ENCODE results near the gene OR51G1.

The OR51G1 gene

DNA sequence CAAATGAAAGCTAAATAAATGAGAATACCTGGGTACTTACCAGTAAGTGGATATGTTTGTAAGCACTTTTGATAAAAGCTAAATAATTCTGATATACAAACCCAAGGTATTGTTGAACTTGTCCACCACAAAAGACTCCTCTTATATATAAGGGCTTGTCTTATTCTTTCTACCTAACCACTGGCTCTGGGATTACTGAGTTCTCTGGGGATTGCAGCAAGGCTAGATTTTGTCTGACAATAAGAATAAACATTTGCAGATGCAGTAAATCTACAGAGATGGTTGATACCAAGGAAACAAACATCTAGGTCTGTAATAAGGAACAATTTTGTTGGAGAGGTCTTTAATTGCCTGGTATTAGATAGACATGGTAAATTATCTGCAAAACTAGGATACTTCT is 23.4 kb upstream of the OR51G1 start, which contains the start of gene OR51A4:
OR51A4 (minus strand) TSS at position 101 of the 400 bp plus-strand sequence. CDS start 505 bp downstream, outside the sequence.
- Histone ChIP-seq H3K79me2 (no peaks in the 10 kb centered on the region), H3K9ac (no peak within 1 kb of the TSS), H3K9me3 (ENCODE audit: control insufficient read depth, low read length) (no peaks in the 10 kb centered on the region), H3K36me3 (ENCODE audit: control insufficient read depth, insufficient read depth, low read length) (no peaks in the 10 kb centered on the region), H3K27ac (no peak within 1 kb of the TSS), H3K4me1 (no peaks in the 10 kb centered on the region), H3K4me2 (ENCODE audit: low read length) (no peak within 1 kb of the TSS), H3K4me3 (ENCODE audit: low read depth, low read length) (no peak within 1 kb of the TSS), H2AFZ (no peak within 1 kb of the TSS), H3K27me3 (ENCODE audit: control insufficient read depth, insufficient read depth, low read length) (no peaks in the 10 kb centered on the region)
- TF ChIP-seq, protein P1, sequence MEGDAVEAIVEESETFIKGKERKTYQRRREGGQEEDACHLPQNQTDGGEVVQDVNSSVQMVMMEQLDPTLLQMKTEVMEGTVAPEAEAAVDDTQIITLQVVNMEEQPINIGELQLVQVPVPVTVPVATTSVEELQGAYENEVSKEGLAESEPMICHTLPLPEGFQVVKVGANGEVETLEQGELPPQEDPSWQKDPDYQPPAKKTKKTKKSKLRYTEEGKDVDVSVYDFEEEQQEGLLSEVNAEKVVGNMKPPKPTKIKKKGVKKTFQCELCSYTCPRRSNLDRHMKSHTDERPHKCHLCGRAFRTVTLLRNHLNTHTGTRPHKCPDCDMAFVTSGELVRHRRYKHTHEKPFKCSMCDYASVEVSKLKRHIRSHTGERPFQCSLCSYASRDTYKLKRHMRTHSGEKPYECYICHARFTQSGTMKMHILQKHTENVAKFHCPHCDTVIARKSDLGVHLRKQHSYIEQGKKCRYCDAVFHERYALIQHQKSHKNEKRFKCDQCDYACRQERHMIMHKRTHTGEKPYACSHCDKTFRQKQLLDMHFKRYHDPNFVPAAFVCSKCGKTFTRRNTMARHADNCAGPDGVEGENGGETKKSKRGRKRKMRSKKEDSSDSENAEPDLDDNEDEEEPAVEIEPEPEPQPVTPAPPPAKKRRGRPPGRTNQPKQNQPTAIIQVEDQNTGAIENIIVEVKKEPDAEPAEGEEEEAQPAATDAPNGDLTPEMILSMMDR (IDR thresholded peaks at IDR 0.05), result no peak

DNA sequence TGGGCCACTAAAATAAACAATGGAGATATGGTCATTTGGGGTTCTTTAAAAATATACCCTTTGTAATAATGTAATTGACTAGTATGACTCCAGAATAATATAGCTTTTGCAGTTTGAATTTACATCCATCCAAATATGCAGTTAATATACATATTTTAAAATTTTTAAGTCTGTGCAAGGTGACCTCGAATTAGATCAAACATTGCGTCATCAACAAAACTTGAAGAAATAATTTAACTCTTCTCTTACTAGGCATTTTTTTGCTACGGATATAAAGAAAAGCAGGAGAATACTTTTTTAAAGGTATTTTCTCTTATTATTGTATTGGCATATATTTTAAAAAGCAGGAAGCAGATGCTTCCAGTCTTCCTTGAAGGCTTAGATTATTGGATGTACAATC is 12.6 kb upstream of the OR51G1 start:
- H3K79me2 ChIP-seq, result no peaks in the 10 kb centered on the region
- TF ChIP-seq, protein P1 (IDR thresholded peaks at IDR 0.05), result no peak
- H2AFZ ChIP-seq, result no peak overlapping the region
- H3K36me3 ChIP-seq (ENCODE audit: control insufficient read depth, insufficient read depth, low read length), result no peaks in the 10 kb centered on the region
- H3K27ac ChIP-seq, result no peak overlapping the region
- H3K9ac ChIP-seq, result no peak overlapping the region
- H3K9me3 ChIP-seq (ENCODE audit: control insufficient read depth, low read length), result no peaks in the 10 kb centered on the region
- no peaks in the 10 kb centered on the region for H3K27me3 ChIP-seq (ENCODE audit: control insufficient read depth, insufficient read depth, low read length)
- no peak overlapping the region for H3K4me2 ChIP-seq (ENCODE audit: low read length)
- no peak overlapping the region for H3K4me3 ChIP-seq (ENCODE audit: low read depth, low read length)
- no peaks in the 10 kb centered on the region for H3K4me1 ChIP-seq

DNA sequence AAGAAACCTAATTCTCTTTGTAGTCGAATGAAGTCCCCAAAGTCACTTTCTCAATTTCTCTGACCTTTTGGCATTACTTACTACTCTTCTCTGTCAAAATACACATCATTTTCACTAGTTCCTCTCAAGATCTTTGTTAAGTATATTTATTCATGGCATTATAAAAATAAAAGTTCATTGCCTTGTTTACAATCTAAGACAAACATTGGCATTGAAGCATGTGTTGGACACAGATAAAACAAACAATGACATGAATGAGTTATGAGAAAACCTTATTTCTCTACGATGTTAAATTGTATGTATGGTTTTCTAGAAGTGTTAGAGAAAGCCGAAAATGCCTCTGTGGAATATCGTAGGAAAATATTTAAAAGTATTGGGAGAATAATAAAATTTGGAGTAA is 8.6 kb upstream of the OR51G1 start:
- H2AFZ ChIP-seq, result no peak overlapping the region
- H3K36me3 ChIP-seq (ENCODE audit: control insufficient read depth, insufficient read depth, low read length), result no peaks in the 10 kb centered on the region
- TF ChIP-seq, protein P1 (IDR thresholded peaks at IDR 0.05), result no peak
- H3K4me2 ChIP-seq (ENCODE audit: low read length), result no peak overlapping the region
- H3K9me3 ChIP-seq (ENCODE audit: control insufficient read depth, low read length), result no peaks in the 10 kb centered on the region
- H3K4me3 ChIP-seq (ENCODE audit: low read depth, low read length), result no peak overlapping the region
- no peaks in the 10 kb centered on the region for H3K4me1 ChIP-seq
- no peak overlapping the region for H3K27ac ChIP-seq
- H3K9ac ChIP-seq, result no peak overlapping the region
- H3K79me2 ChIP-seq, result no peaks in the 10 kb centered on the region
- H3K27me3 ChIP-seq (ENCODE audit: control insufficient read depth, insufficient read depth, low read length), result no peaks in the 10 kb centered on the region

DNA sequence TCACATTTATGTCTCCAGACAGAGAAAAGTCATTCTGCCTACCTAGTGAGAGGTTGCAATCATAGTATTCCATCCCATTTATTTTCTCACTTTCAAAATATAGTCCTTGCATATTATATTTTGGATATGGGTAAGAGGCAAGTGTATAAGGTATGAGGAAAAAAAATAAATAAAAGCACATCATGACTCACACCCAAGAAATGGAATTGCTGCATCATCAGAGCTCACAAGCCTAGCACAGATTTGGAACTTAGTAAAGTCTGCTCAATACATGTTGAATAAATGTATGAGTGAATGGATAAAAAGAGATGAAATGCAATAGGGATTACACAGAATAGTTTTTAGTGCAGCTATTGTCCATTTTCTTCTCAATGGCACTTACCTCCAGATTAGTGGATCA is 2.5 kb upstream of the OR51G1 start:
- no peak overlapping the region for H2AFZ ChIP-seq
- H3K9me3 ChIP-seq (ENCODE audit: control insufficient read depth, low read length), result no peaks in the 10 kb centered on the region
- H3K27ac ChIP-seq, result no peak overlapping the region
- no peak overlapping the region for H3K4me2 ChIP-seq (ENCODE audit: low read length)
- no peaks in the 10 kb centered on the region for H3K27me3 ChIP-seq (ENCODE audit: control insufficient read depth, insufficient read depth, low read length)
- no peak overlapping the region for H3K9ac ChIP-seq
- no peak overlapping the region for H3K4me3 ChIP-seq (ENCODE audit: low read depth, low read length)
- no peaks in the 10 kb centered on the region for H3K36me3 ChIP-seq (ENCODE audit: control insufficient read depth, insufficient read depth, low read length)
- no peaks in the 10 kb centered on the region for H3K79me2 ChIP-seq
- TF ChIP-seq, protein P1 (IDR thresholded peaks at IDR 0.05), result no peak
- H3K4me1 ChIP-seq, result no peaks in the 10 kb centered on the region

DNA sequence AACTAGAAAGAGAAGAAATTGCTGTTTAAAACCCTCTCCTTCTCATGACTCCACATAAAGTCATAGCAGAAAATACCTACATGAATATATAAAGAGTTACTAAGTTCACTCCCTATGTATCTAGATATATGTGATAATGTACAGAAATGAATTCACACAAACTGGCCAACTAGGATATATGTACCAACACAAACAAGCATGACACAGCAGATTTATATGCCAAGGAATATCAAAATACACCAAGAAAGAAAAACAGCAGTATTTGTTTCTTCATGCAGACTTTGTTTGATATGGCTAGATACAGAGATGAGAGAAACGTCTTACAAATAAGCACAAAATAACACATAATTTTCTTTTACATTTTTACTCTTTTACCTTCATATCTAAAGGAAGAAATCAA is 1.8 kb downstream of the OR51G1 start:
- Histone ChIP-seq H3K4me2 (ENCODE audit: low read length) (no peak overlapping the region), H3K4me3 (ENCODE audit: low read depth, low read length) (no peak overlapping the region), H3K36me3 (ENCODE audit: control insufficient read depth, insufficient read depth, low read length) (no peaks in the 10 kb centered on the region), H3K9me3 (ENCODE audit: control insufficient read depth, low read length) (no peaks in the 10 kb centered on the region), H3K4me1 (no peaks in the 10 kb centered on the region), H3K79me2 (no peaks in the 10 kb centered on the region), H3K27ac (no peak overlapping the region), H3K9ac (no peak overlapping the region), H3K27me3 (ENCODE audit: control insufficient read depth, insufficient read depth, low read length) (no peaks in the 10 kb centered on the region), H2AFZ (no peak overlapping the region)
- TF ChIP-seq, protein P1 (IDR thresholded peaks at IDR 0.05), result no peak

Measured in parathyroid adenoma (tissue), 2 donors.